22Rv1 (cell line): ENCODE measurements around the gene B4GALNT2.

Experiments used
- CTCF ChIP-seq: fragments of 450-650 bp; IDR thresholded peaks from 2 replicates; pipeline ENCODE4 v1.5.1; 2017; ENCODE audit warnings: mild to moderate bottlenecking
- ZFX ChIP-seq: fragments of 450-650 bp; IDR thresholded peaks from 2 replicates; pipeline ENCODE4 v1.6.1; 2017; ENCODE audit warnings: antibody characterized with exemption, borderline replicate concordance

- TF ChIP-seq CTCF (no peak), ZFX (no peak)
Observed at GRCh38 chr17:49162866-49163265, 30.3 kb downstream of the B4GALNT2 start.
